ENCODE data around the gene LMNTD1. TPM values are rescaled to one million over a fixed set of nuclear protein-coding genes. Genes with fewer than 3 reads are reported as not detected.

Gene LMNTD1
- polyA plus RNA-seq, 1 experiment, result 0.76 TPM

GRCh38 chr12:25584596-25584995 lies 31.5 kb upstream of the LMNTD1 start:
- H3K4me3 ChIP-seq (ENCODE audit: low read depth, low read length), result no peak overlapping the region
- no peaks in the 10 kb centered on the region for H3K27me3 ChIP-seq (ENCODE audit: control insufficient read depth, insufficient read depth, low read length)
- TF ChIP-seq CTCF (IDR thresholded peaks at IDR 0.05; ENCODE audit: insufficient read depth, low read depth, low read length), result no peak
- POLR2A ChIA-PET, result no interaction called here
- CTCF ChIA-PET, result interaction anchor here (1.0 to 1.7 kb wide), 2 partner anchors 12 to 16 kb away, joined by 3 to 4 read pairs; no protein-coding TSS in a partner anchor
- DNase-seq (ENCODE audit: low read depth), result no peak
- no peaks in the 10 kb centered on the region for H3K36me3 ChIP-seq (ENCODE audit: control insufficient read depth, insufficient read depth, low read length)

- no peaks in the 10 kb centered on the region for H3K27me3 ChIP-seq (ENCODE audit: control insufficient read depth, insufficient read depth, low read length)
- H3K4me3 ChIP-seq (ENCODE audit: low read depth, low read length), result no peak overlapping the region
- no peak for TF ChIP-seq CTCF (IDR thresholded peaks at IDR 0.05; ENCODE audit: insufficient read depth, low read depth, low read length)
- ChIA-PET CTCF (interaction anchor here (1.7 kb wide), 1 partner anchor 15 kb away, joined by 4 read pairs; no protein-coding TSS in a partner anchor), POLR2A (no interaction called here)
- DNase-seq (ENCODE audit: low read depth), result no peak
- H3K36me3 ChIP-seq (ENCODE audit: control insufficient read depth, insufficient read depth, low read length), result no peaks in the 10 kb centered on the region
Measured at GRCh38 chr12:25583545-25583944, 30.5 kb upstream of the LMNTD1 start.

- no peak for TF ChIP-seq CTCF (IDR thresholded peaks at IDR 0.05; ENCODE audit: insufficient read depth, low read depth, low read length)
- Histone ChIP-seq H3K27me3 (ENCODE audit: control insufficient read depth, insufficient read depth, low read length) (no peaks in the 10 kb centered on the region), H3K4me3 (ENCODE audit: low read depth, low read length) (no peak overlapping the region), H3K36me3 (ENCODE audit: control insufficient read depth, insufficient read depth, low read length) (no peaks in the 10 kb centered on the region)
- ChIA-PET POLR2A (no interaction called here), CTCF (no interaction called here)
- DNase-seq (ENCODE audit: low read depth), result no peak
Measured at GRCh38 chr12:25581067-25581466, 28.0 kb upstream of the LMNTD1 start.

GRCh38 chr12:25578411-25579143 lies 25.5 kb upstream of the LMNTD1 start:
- no peak overlapping the region for H3K4me3 ChIP-seq (ENCODE audit: low read depth, low read length)
- DNase-seq (ENCODE audit: low read depth), result no peak
- TF ChIP-seq CTCF (IDR thresholded peaks at IDR 0.05; ENCODE audit: insufficient read depth, low read depth, low read length), result no peak
- POLR2A ChIA-PET, result no interaction called here
- H3K36me3 ChIP-seq (ENCODE audit: control insufficient read depth, insufficient read depth, low read length), result no peaks in the 10 kb centered on the region
- no peaks in the 10 kb centered on the region for H3K27me3 ChIP-seq (ENCODE audit: control insufficient read depth, insufficient read depth, low read length)
- CTCF ChIA-PET, result no interaction called here

- ChIA-PET CTCF (interaction anchor here (1.0 to 1.5 kb wide), 2 partner anchors 12 to 79 kb away, joined by 3 read pairs; no protein-coding TSS in a partner anchor), POLR2A (no interaction called here)
- no peak overlapping the region for H3K4me3 ChIP-seq (ENCODE audit: low read depth, low read length)
- no peaks in the 10 kb centered on the region for H3K36me3 ChIP-seq (ENCODE audit: control insufficient read depth, insufficient read depth, low read length)
- H3K27me3 ChIP-seq (ENCODE audit: control insufficient read depth, insufficient read depth, low read length), result no peaks in the 10 kb centered on the region
- DNase-seq (ENCODE audit: low read depth), result no peak
- no peak for TF ChIP-seq CTCF (IDR thresholded peaks at IDR 0.05; ENCODE audit: insufficient read depth, low read depth, low read length)
Measured at GRCh38 chr12:25574761-25575160, 21.7 kb upstream of the LMNTD1 start.

Data from BJ (cell line).